Activated CD4-positive, alpha-beta T cell treated with anti-CD3 and anti-CD28 coated beads, Interleukin-10, Interleukin-2, amounts not matched to agents 100 ng/mL and 50 ng/mL, durations not matched to agents 16 hours and 8 hours (primary cell): ENCODE data around the gene ITLN1.
"Not testable (repeated sequence)": the region's sequence is repeated elsewhere in the genome, so short reads cannot be mapped to it uniquely, and the experiment has no call there.

Experiments
- DNase-seq: peaks from one replicate; pipeline ENCODE4 v3.0.0-alpha.2; 2020

The ITLN1 gene

DNA sequence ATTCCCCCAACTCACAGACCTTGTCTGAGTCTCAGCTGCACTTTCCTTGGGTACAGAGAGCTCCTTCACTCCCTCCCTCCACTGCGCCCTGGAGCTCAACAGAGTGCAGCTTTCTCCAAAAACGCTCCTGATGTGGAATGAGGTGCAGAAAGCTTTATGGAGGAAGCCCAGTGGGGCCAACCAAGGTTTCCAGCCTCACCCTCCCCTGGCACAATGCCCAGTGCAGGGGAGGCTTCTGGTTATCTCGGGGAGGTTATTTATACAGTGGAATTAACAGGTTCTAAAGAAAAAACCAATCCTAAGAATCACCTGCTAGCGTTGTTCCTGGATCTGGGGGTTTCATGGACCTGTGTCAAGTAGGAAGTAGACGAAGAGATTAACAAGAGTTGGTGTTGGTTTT lies at the start of gene ITLN1:
ITLN1 (minus strand) TSS at position 139 of the 400 bp plus-strand sequence. CDS start 303 bp downstream, outside the sequence.
- no peak for DNase-seq

DNA sequence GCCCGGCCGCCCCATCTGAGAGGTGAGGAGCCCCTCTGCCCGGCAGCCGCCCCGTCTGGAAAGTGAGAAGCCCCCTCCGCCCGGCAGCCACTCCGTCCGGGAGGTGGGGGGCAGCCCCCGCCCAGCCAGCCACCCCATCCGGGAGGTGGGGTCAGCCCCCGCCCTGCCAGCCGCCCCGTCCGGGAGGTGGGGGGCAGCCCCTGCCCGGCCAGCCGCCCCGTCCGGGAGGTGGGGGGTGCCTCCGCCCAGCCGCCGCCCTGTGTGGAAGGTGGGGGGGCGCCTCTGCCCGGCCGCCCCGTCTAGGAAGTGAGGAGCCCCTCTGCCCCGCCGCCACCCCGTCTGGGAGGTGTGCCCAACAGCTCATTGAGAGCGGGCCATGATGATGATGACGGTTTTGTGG lies 48.3 kb upstream of the ITLN1 start:
- not testable (repeated sequence) for DNase-seq

DNA sequence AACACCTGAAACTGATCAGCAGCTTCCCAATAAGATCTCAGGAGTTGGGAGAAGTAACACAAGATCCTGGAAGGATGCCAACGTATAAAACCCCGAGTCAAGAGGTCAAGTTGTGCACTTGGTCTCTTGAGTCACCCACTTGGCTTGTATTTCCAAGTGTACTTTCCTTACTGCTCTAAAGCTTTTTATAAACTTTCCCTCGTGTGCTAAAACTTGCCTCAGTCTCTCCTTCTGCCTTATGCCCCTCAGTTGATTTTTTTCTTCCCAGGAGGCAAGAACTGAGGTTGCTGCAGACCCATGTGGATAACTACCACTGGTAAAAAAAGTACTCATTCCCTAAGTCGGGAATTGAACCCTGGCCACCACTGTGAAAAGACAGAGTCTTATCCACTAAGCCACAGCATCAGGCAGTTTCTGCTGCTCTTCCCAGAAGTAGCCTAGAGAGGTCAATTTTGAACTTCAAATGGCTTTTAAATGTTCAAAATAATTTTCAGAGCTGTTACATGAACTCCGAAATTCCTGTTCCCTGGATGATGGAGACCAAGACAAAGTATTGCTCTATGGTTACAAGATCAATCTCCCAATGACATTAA lies 40.8 kb upstream of the ITLN1 start:
- no peak for DNase-seq

DNA sequence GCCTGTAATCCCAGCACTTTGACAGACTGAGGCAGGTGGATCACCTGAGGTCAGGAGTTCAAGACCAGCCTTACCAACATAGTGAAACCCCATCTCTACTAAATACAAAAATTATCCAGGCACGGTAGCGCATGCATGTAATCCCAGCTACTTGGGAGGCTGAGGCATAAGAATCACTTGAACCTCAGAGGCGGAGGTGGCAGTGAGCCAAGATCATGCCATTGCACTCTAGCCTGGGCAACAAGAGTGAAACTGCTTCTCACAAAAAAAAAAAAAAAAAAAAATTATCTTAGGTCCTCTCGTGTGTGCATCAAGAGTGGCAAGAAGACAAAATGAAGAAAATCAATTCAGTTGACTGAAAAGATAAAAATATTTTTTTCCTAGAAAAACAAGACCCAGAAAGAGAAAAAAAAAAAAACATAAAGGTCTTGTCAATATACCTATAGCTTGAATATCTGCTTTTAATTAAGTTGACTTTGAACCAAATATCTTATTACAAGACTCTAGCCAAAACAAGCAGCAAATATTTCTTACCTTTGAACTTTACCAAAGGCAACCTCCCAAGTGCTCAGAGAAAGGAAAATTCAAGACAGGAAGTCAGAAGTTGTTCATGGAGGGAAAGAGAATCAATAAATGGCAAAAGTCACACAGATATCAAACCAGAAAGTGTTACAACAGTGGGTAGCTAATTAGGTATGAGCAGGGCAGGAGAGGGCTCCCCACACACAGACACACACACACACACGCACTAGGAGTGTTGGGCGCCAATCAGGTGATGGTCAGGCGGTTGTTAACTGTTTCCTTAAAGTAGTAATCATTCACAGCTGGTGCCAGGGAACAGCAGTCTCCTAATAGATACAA lies 40.0 kb upstream of the ITLN1 start:
- DNase-seq = no peak

DNA sequence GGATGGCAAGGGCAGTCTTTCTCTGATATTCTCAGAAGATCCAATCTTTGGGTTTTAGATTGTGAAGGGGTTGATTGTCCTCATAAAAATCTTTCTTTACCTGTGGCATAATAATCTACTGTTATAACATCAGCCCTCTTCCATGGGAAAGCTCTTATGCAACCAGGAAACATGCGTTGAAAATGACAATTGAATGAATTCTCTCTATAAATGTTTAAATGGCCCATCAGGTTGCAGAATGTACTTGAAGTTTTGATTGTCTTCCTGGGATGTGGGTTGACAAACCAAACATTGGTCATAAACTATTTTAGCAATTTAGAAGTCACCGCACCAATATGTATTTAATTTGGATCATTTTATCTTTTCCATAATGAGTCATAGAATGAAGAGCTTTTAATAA lies 31.7 kb upstream of the ITLN1 start:
- DNase-seq = no peak

DNA sequence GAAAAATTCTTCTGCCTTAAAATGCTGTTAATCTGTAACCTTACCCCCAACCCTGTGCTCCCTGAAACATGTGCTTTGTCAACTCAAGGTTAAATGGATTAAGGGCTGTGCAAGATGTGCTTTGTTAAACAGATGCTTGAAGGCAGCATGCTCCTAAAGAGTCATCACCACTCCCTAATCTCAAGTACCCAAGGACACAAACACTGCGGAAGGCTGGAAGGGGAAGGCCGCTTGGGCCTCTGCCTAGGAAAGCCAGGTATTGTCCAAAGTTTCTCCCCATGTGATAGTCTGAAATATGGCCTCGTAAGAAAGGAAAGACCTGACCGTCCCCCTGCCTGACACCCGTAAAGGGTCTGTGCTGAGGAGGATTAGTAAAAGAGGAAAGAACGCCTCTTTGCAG lies 28.2 kb upstream of the ITLN1 start:
- DNase-seq = not testable (repeated sequence)

DNA sequence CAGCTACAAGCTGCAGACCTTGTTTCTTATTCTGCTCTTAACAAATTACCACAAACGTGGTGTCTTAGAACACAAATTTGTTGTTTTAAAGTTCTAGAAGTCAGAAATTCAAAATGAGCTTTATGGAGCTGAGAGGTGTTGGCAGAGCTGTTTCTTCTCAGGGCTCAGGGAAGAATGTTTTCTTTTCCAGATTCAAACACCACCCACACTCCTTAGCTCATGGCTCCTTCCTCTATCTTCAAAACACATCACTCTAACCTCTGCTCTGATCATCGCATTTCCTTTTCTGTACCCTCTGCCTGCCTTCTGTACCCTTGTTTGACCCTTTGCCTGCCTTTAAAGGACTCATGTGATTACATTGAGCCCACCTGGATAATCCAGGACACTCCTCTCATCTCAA lies 26.9 kb upstream of the ITLN1 start:
- DNase-seq = no peak

DNA sequence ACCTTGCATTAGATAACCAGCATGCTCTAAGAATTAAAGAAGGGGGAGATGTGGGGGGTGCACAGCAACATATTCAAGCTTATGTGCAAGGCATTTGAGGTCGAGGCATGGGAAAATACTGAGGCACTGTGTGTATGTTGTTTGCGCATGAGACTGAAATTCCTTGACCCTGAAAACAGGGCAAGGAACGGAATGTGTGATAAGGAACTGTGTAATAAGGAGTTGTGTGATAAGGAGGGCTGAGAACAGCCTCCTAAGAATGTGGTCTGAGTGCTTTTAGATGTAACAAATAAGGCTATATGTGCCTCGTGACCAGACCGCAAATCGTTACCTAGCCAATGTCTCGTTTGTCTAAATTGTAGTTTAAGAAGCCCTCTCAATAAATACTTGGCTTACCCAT lies 26.5 kb upstream of the ITLN1 start:
- DNase-seq = no peak

DNA sequence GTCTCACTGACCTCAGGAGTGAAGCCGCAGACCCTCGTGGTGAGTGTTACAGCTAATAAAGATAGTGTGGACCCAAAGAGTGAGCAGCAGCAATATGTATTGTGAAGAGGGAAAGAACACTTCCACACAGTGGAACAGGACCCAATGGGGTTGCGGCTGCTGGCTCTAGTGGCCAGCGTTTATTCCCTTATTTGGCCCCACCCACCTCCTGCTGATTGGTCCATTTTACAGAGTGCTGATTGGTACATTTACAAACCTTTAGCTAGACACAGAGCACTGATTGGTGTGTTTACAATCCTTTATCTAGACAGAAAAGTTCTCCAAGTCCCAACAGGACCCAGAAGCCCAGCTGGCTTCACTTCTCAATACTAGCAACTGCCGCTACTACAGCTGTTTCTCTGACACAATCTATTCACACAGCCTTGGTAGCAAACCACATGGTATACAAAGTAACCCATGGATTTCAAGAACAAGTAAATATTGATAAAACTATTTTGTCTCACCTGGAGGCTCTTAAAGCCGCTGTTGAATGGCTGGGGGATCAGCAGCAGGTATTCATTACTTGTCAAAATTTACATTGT lies 25.3 kb upstream of the ITLN1 start:
- DNase-seq = no peak

DNA sequence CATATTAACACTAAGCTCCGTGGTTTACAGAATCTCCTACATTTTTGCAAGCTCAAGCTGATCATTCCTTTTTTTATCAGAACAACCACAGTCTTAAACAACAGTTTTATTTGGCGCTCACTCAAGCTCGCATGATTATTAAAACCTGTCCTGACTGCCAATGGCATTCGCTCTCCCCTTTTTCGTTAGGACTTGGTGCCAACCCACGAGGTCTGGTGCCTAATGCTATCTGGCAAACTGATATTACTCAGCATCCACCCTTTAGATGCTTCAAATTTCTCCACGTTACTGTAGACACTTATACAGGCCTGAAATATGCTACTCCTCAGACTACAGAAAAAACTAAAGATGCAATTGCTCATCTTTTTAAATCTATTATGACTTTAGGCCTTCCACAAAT lies 23.0 kb upstream of the ITLN1 start:
- DNase-seq = no peak

DNA sequence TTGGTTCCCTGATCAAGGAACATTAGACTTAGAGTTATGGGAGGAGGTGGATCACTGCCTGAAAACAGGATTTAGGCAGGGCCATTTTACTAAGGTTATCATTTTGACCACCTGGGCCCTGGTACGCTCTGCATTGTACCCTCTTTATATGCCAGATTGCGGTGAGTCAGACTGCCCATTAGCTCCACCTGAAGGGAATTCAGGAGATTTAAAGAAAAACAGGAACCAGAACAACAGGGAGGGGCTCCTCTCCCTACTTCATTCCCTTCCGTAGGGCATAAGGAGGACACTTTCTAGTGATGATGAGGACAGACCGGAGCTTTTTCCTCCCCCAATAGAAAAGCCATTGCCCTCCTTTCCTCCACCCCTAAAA lies 20.6 kb upstream of the ITLN1 start:
- DNase-seq = no peak

DNA sequence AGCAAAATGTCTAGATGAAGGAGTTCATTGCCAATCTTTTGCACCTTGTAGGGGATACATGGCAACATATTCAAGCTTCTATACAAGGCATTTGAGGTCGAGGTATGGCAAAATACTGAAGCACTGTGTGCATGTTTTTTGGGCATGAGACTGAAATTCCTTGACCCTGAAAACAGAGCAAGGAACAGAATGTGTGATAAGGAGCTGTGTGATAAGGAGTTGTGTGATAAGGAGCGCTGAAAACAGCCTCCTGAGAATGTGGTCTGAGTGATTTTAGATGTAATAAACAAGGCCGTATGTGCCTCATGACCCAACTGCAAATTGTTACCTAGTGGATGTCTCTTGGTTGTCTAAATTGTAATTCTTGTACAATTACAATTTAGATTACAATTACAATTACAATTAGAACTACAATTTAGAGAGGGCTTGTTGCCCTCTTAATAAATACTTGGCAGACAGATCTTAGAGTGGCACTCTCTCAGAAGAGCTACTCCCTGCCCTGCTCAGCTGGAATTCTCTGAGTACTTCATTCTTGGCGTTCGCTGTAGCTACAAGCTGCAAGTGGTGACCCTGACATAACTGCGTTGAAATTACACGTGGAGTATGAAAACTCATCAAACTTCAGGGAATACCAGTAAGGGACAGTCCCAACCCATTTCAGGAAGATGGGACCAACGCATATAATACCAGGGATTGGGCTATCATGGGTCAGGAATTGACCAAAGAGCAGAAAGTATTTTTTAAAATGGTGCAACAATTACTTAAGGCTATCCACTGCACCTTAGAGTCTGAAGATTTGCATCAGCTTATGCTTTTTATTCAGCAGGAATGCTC lies 20.0 kb upstream of the ITLN1 start:
- no peak for DNase-seq

DNA sequence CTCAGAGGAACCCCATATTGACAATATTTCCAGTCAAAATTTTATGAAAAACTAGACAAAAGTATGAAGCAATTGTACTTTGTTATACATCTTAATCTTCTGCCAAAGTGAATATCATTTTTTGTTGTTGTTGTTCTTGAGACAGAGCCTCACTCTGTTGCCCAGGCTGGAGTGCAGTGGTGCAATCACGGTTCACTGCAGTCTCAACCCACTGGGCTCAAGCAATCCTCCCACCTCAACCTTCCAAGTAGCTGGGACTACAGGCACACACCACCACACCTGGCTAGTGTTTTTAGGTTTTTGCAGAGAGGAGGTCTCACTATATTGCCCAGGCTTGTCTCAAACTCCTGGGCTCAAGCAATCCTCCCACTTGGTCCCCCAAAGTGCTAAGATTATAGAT lies 17.3 kb upstream of the ITLN1 start:
- DNase-seq = not testable (repeated sequence)

DNA sequence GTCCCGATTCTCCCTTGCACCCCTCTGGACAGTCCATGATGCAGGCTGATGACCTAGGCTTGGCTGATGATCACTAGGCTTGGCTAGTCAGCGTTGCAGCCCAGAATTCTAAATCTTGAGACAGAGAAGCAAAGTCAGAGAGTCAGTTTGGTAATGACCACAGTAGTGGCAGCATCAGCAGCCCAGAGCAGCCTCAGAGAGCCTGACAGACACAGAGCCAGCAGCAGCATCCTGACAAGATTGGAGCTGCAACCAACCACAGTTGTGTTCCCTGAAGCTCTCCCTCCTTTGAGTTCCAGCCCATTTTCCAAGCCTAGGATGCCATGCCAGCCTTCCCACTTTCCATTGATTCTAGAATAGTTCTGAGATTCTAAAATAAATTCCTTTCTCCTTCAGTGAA lies 16.8 kb upstream of the ITLN1 start:
- no peak for DNase-seq

DNA sequence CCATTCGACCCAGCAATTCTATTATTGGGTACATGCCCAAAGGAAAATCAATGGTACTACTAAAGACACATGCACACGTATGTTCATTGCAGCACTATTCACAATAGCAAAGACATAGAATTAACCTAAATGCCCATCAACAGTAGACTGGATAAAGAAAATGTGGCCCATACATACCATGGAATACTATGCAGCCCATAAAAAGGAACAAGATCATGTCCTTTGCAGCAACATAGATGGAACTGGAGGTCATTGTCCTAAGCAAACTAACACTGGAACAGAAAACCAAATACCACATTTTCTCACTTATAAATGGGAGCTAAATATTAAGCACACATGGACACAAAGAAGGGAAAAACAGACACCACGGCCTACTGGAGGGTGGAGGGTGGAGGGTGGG lies 15.7 kb upstream of the ITLN1 start:
- DNase-seq = not testable (repeated sequence)

DNA sequence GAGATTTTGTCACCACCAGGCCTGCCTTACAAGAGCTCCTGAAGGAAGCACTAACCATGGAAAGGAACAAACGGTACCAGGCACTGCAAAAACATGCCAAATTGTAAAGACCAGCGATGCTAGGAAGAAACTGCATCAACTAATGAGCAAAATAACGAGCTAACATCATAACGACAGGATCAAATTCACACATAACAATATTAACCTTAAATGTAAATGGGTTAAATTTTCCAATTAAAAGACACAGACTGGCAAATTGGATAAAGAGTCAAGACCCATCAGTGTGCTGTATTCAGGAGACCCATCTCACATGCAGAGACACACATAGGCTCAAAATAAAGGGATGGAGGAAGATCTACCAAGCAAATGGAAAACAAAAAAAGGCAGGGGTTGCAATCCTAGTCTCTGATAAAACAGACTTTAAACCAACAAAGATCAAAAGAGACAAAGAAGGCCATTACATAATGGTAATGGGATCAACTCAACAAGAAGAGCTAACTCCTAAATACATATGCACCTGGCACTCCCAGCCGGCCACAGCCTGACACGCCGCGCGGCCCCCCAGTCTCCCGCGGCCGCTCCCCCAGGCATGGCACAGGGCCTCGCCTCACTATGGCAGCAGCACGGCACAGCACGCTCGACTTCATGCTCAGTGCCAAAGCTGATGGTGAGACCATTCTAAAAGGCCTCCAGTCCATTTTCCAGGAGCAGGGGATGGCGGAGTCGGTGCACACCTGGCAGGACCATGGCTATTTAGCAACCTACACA lies 9.6 kb upstream of the ITLN1 start:
- DNase-seq = not testable (repeated sequence)

DNA sequence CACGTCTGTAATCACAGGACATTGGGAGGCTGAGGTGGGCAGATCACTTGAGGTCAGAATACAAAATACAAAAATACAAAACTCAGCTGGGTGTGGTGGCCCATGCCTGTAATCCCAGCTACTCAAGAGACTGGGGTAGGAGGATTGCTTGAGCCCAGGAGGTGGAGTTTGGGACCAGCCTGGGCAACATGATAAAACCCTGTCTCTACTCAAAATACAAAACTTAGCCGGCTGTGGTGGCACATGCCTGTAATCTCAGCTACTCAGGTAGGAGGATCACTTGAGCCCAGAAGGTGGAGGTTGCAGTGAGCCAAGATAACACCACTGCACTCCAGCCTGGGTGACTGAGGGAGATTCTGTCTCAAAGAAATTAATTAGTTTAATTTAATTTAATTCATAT lies 6.5 kb upstream of the ITLN1 start:
- DNase-seq = no peak

DNA sequence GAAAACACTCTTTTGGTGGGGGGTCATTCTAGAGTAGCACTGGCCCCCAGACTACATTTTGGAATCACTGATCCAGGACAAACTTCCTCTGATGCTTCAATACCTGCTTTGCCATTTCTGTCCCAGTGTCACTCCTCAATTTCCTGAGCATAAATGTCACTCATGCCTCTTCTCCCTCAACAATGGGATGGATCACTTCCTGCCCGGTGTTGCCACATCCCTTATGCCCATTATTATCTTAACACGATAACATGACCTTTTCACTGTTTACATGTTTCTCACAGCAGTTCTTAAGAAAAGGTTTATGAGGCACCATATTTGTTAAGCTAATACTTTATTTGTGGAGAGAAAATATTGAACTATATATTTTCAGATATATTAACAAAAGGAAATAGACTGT lies 3.9 kb upstream of the ITLN1 start:
- DNase-seq = no peak

DNA sequence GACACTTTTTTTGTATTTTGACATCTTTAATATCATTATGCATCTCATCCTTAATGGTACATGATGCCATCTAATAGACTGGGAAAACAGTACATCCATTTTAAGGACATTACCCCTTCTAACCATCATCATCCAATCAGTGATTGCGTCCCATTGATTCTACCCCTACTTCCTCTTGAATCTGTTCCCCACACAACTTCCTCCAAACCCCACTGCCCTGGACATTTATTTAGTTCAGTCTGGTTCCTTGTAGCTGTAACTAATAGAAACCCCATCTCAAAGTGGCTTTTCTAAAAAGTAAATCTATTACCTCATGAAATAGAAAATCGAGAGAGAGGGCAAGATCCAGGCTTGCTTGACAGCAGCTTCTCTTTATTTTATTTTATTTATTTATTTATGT lies 2.1 kb upstream of the ITLN1 start:
- DNase-seq = no peak

DNA sequence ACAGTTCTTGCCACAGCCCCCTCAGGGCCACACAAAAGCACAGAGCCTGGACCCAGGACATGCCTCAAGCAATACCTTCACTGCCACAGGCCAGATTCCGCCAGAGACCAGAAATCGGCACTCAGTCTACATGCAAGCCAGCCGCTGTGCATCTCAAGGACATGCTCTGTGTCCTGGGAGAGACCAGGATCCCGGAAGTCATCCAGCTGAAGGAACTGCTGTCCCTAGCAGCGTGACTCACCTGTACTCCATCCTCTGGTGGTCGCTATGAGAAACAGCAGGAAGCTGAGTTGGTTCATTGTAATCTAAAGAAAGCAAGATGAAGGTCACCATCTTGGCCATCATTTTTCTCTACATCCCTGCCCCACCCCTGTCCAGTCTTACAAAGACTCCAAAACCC lies 401 bp downstream of the ITLN1 start:
- no peak for DNase-seq

DNA sequence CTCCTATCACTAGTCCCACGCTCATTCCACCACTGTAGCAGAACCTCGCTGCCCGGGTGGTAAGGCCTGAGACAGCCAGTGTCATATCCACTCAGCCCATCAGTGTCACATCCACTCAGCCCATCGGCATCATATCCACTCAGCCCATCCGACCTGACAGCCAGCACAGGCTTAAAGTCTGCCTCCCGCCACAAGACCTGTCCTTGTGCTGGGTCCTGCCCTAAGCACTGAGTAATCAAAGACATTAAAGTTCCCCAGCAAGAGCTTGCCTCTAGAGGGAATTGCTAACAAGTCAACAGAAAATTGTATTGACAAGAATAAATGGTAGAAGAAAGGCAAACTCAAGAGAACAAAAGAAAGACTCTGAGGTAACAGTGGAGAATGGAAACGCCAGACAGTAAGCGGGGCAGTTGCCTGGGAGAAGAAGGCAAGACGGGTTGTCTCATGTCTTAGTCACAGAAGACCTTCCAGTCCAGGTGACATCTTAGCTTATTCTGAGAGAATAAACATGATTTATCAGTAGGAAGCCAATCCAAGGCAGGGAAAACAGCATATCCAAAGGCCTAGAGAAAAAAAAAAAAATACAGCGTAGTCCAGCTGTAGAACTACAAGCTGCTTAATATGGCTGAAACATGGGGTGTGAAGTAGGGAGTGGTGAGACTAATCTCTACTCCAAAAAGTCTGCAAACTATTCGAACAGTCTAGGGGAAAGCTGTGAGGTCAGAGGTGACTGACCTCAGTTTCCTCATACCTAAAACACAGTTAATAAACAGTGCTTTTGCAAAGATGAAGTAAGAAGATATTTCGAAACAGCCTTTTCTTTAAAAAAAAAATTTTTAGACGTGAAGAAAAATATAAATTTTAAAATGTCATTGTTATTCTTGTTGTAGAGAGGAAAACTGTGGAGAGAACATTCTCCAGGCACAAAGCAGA lies 1.1 kb downstream of the ITLN1 start:
- DNase-seq = no peak

DNA sequence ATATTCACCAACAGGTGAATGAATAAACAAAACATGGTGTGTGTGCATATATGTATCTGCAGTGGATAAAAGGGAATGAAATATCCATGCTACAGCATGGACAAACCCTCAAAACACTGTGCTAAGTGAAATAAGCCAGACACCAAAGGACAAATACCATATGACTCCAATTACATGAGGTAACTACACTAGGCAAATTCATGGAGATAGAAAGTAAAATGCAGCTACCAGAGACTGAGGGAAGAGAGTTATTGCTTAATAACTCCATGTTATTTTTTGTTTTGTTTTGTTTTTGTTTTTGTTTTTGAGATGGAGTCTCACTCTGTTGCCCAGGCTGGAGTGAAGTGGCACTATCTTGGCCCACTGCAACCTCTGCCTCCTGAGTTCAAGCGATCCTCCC lies 2.4 kb downstream of the ITLN1 start:
- DNase-seq = no peak
